ENCODE results near the gene DPYD.

The DPYD gene

DNA sequence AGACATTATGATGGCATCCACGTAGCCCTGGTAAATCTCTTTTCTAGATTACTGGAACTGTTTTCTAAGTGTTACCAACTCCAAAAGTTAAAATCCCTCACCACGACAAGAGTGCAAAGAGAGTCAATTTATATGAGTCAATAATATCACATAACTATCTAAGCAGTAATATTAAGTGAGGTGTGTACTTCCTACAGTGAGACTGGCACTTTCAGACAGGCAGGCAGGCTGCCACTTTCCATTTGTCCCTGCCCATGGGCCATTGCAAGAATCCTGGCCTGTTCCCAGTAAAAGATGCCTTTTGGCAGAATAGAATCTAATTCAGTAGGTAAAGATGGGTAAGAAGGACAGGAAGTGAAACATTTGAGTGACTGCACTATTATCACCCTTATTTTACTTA, 843.6 kb downstream of the DPYD start:
- Histone ChIP-seq H4K20me1 (ENCODE audit: insufficient read depth, low read length, poor library complexity, severe bottlenecking) (no peaks in the 10 kb centered on the region), H3K27me3 (ENCODE audit: insufficient read depth, low read length, poor library complexity, severe bottlenecking) (no peaks in the 10 kb centered on the region), H3K79me2 (ENCODE audit: insufficient read depth, low read length) (no peaks in the 10 kb centered on the region), H3K4me3 (ENCODE audit: low read length, poor library complexity, severe bottlenecking) (no peak overlapping the region), H3K36me3 (ENCODE audit: insufficient read depth, low read length) (no peaks in the 10 kb centered on the region), H3K4me2 (ENCODE audit: low read depth, low read length, poor library complexity, severe bottlenecking) (no peak overlapping the region), H2AFZ (ENCODE audit: low read length) (no peak overlapping the region), H3K9me2 (replicated peaks; ENCODE audit: low read depth, low read length) (no peaks in the 10 kb centered on the region), H3F3A (ENCODE audit: low read depth) (no peaks in the 10 kb centered on the region), H3K9me3 (ENCODE audit: insufficient read depth, low read depth, low read length) (no peaks in the 10 kb centered on the region), H3K4me1 (ENCODE audit: insufficient read depth, low read length, poor library complexity, severe bottlenecking) (no peaks in the 10 kb centered on the region), H3K9ac (ENCODE audit: low read depth, low read length, poor library complexity, severe bottlenecking) (no peak overlapping the region)
- no peak for TF ChIP-seq EZH2phosphoT487 (IDR thresholded peaks at IDR 0.05; ENCODE audit: borderline replicate concordance)
- TF ChIP-seq, protein P1, sequence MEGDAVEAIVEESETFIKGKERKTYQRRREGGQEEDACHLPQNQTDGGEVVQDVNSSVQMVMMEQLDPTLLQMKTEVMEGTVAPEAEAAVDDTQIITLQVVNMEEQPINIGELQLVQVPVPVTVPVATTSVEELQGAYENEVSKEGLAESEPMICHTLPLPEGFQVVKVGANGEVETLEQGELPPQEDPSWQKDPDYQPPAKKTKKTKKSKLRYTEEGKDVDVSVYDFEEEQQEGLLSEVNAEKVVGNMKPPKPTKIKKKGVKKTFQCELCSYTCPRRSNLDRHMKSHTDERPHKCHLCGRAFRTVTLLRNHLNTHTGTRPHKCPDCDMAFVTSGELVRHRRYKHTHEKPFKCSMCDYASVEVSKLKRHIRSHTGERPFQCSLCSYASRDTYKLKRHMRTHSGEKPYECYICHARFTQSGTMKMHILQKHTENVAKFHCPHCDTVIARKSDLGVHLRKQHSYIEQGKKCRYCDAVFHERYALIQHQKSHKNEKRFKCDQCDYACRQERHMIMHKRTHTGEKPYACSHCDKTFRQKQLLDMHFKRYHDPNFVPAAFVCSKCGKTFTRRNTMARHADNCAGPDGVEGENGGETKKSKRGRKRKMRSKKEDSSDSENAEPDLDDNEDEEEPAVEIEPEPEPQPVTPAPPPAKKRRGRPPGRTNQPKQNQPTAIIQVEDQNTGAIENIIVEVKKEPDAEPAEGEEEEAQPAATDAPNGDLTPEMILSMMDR (conservative IDR thresholded peaks at IDR 0.05; ENCODE audit: low read length), result no peak

DNA sequence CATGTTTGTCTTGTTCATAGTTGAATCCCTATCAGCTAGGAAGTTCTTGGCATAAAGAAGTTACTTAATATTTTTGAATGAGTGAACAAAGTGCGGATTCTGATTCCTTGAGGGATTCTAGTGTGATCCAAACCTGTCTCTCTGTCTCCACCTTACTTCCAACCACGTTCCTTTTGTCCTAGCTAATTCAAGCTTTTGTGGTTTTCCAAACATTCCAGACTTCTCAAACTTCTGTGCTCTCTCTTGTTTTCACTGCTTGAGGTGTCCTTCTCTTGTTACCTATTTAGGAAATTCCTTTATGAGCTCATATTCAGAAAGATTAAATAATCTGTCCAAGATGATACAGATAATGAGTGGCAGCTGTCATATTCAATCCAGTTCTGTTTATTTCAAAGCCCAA, 846.1 kb downstream of the DPYD start:
- no peaks in the 10 kb centered on the region for H4K20me1 ChIP-seq (ENCODE audit: insufficient read depth, low read length, poor library complexity, severe bottlenecking)
- TF ChIP-seq, protein P1 (conservative IDR thresholded peaks at IDR 0.05; ENCODE audit: low read length), result no peak
- H3K79me2 ChIP-seq (ENCODE audit: insufficient read depth, low read length), result no peaks in the 10 kb centered on the region
- no peak overlapping the region for H3K4me2 ChIP-seq (ENCODE audit: low read depth, low read length, poor library complexity, severe bottlenecking)
- H3F3A ChIP-seq (ENCODE audit: low read depth), result no peaks in the 10 kb centered on the region
- no peak overlapping the region for H2AFZ ChIP-seq (ENCODE audit: low read length)
- H3K9me3 ChIP-seq (ENCODE audit: insufficient read depth, low read depth, low read length), result no peaks in the 10 kb centered on the region
- no peaks in the 10 kb centered on the region for H3K36me3 ChIP-seq (ENCODE audit: insufficient read depth, low read length)
- no peaks in the 10 kb centered on the region for H3K4me1 ChIP-seq (ENCODE audit: insufficient read depth, low read length, poor library complexity, severe bottlenecking)
- no peak overlapping the region for H3K4me3 ChIP-seq (ENCODE audit: low read length, poor library complexity, severe bottlenecking)
- 0 out of 2 replicates have a peak, but pooled peaks cover 3% of the 10 kb centered on the region for H3K9me2 ChIP-seq (replicated peaks; ENCODE audit: low read depth, low read length)
- no peaks in the 10 kb centered on the region for H3K27me3 ChIP-seq (ENCODE audit: insufficient read depth, low read length, poor library complexity, severe bottlenecking)
- H3K9ac ChIP-seq (ENCODE audit: low read depth, low read length, poor library complexity, severe bottlenecking), result no peak overlapping the region

GRCh38 chr1:97073936-97074335, 846.9 kb downstream of the DPYD start:
- Histone ChIP-seq H2AFZ (ENCODE audit: low read length) (no peak overlapping the region), H3K9me3 (ENCODE audit: insufficient read depth, low read depth, low read length) (no peaks in the 10 kb centered on the region), H4K20me1 (ENCODE audit: insufficient read depth, low read length, poor library complexity, severe bottlenecking) (no peaks in the 10 kb centered on the region), H3F3A (ENCODE audit: low read depth) (no peaks in the 10 kb centered on the region), H3K4me2 (ENCODE audit: low read depth, low read length, poor library complexity, severe bottlenecking) (no peak overlapping the region), H3K9me2 (replicated peaks; ENCODE audit: low read depth, low read length) (0 out of 2 replicates have a peak, but pooled peaks cover 3% of the 10 kb centered on the region), H3K4me1 (ENCODE audit: insufficient read depth, low read length, poor library complexity, severe bottlenecking) (no peaks in the 10 kb centered on the region), H3K4me3 (ENCODE audit: low read length, poor library complexity, severe bottlenecking) (no peak overlapping the region), H3K9ac (ENCODE audit: low read depth, low read length, poor library complexity, severe bottlenecking) (no peak overlapping the region), H3K27me3 (ENCODE audit: insufficient read depth, low read length, poor library complexity, severe bottlenecking) (no peaks in the 10 kb centered on the region), H3K36me3 (ENCODE audit: insufficient read depth, low read length) (no peaks in the 10 kb centered on the region), H3K79me2 (ENCODE audit: insufficient read depth, low read length) (no peaks in the 10 kb centered on the region)
- TF ChIP-seq, protein P1 (conservative IDR thresholded peaks at IDR 0.05; ENCODE audit: low read length), result no peak
- no peak for TF ChIP-seq EZH2phosphoT487 (IDR thresholded peaks at IDR 0.05; ENCODE audit: borderline replicate concordance)

Data from Loucy (cell line).